GM19438 (cell line): ENCODE measurements around the gene CCDC57.
A peak's percentile ranks its signal among the peaks of the same experiment; 100 is the strongest.

ENCODE experiments used
- ATAC-seq: cut with Tn5 transposase; IDR thresholded peaks from one replicate; pipeline ENCODE4 v1.9.1; 2021; ENCODE audit warnings: low read depth; ENCODE audit not compliant: unreplicated experiment

CCDC57 gene

DNA sequence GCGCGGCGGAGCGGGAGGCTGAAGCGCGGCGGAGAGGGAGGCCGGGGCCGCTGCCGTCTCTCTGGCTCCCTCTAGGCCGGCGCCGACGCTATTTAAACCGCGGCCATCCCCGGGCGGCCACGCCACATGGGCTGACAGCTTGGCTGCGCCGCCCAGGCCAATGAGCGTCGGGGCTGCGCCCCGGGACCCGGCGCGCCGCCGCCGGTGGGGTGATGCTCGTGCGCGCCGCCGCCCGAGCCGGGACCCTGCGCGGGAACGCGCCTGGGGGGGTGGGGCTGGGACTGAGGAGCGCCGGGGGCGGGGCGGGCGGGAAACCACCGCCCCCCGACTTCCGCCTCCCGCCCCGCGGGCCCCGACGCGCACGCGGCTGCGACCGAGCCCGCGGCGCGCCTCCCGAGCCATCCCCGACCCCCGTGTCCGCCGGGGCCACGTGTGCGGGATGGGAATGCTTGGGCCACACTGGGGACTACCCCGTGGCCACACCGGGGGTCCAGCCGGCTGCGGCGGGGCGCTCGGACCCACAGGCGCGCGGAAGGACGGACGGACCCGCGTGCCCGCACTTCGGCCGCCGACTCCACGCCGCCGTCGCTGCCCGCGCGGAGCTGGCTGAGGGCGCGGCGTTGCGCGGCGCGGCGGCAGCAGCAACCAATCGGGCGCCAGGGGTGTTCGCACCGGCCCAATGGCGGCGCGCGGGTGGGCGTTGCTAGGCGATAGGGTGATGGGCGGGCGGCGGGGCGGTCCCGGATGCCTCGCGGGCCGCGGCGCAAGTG is 114.3 kb downstream of the CCDC57 start, which contains the start of gene FASN:
TSS of gene FASN (minus strand) at position 68 of the 770 bp plus-strand sequence. CDS start 1,791 bp downstream, outside the sequence.
- ATAC-seq: peak; percentile 58

DNA sequence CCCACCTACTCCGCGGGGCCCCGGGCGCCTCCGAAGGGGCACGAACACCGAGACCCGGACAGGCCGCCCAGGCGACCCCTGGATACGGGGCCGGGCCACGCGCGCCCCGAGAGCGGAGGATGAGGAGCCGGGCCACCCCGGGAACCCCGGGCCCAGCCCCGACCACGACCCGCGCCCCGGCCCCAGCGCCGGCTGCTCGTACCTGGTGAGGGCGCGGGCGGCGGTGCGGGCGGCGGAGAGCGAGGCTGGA is 114.8 kb downstream of the CCDC57 start:
- ATAC-seq: peak; percentile 10

DNA sequence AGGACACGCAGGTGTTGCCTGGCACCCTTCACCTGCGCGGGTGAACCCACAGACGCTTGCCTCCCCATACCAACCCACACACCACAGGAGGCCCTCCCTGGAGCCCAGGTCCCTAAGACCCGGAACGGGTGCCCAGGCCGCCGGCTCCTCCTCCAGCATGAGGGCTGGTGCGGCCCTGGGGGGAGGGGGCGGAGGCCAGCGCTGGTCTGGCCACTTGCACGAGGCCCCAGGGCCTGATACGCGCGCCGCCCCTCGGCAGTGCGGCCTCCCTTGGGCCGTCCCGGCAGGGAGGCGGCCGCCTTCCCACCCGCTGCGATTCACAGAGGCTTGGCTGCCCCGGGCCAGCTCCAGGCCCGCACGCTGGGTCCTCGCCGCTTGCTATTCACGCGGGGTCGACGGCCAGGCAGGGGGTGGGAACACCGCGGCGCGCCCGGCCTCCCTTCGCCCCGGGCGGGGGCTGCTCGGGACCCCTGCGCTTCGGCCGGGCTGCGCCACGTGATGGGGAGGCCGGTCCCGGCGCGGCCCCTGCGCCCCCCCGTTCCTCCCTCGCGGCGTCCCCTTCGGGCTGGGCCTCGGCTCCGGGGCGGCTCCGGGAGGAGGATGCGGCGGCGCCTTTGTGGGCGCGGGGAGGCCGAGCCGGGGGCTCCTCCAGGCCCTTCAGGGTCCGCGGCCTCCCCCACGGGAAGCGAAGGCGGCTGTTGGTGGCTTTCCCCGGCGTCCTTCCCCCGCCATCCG is 115.3 kb downstream of the CCDC57 start:
- ATAC-seq: no peak

DNA sequence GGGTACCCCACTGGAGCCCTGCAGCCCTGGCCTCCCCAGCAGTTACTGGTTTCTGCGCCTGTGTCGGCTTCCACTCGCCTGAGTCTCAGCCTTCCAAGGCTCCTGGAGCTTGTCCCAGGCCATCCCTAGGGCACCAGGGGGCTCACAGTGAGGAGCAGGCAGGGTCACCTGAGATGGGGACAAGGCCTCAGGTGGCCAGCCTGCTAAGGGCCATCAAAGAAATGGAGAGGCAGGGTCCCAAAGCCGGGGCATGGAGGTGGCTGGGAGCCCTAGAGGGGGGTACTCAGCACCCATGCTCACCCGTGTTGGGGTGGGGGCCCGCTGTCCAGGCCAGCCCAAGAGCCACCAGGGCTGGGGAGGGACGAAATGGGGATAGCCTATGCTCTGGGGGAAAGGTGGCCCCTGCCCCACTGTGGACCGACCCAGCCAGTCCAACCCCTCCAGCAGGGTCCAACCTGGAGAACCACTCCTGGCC is 115.9 kb downstream of the CCDC57 start:
- ATAC-seq: no peak

DNA sequence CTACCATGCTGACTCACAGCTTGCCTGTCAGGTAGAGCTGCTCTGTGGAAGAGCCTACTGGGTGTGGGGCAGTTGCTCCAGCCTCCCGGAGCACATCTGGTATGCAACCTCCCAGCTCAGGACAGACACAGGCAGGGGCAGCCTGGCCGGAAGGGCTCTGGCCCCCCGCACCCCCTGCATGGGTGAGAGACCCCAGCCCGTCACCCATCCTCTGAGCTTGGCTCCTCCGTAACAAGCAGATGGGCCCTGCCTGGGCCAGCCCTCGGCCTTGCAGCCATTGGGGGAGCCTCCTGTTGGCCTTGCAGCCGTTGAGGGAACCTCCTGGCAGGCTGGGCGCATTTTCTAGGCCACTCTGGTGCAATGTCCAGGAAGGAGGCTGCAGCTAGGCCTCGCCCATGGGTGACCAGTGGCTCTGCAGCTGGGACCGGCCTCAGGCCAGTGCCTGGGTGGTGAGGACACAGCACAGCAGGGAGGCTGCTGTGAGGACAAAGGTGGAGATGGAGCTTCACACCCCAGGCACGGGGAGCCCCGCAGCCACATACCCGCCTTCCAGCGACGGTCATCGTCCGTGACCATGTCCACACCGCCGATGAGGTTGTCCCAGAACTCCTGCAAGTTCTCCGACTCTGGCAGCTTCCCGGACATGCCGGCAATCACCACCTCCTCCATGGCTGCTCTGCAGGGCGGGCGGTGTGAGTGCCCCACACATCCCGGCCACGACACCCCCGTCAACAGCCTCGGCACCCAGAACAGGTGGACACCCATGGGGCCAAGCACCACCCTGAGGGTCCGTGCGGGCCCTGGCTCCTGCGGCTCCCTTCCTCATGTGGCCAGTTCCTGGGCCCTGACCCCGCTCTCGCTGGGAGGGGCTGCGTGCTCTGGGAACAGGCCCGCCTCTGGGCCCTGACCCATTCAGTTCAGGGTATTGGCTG is 116.6 kb downstream of the CCDC57 start:
- no peak for ATAC-seq

DNA sequence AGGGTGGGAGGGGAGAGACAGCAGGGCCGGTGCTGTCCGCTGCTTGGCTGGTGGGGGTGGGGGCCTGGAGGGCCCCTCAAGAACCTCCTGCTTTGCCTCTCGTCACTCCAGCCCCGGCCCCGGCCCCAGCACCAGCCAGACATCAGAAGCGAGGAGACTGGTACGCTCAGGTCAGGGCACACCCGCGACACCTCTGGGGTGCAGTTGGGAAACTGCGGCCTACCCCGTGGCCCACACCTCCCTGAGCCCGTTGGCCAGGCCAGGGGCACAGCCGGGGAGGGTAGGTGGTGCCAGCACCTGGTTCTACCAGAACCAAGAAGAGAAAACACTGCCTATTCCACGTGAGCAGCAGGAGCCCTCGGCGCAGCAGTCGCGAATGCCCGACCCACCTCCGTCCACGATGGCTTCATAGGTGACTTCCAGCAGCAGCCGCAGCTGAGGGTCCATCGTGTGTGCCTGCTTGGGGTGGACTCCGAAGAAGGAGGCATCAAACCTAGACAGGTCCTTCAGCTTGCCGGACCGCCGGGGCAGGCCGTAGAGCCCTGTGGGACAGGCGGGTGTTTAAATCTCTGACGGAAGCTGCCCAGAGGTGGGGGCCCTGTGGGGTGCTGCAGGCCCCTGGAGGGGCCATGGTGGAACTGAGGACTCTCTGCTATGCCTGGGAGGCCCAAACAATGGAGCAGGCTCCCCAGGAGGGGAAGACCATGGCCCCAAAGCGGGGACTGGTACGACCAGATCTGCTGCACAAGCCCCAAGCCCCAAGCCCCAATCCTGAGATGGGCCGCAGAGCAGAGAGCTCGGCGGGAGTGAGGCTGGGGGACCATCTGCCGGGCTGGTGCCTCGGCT is 117.5 kb downstream of the CCDC57 start:
- no peak for ATAC-seq

DNA sequence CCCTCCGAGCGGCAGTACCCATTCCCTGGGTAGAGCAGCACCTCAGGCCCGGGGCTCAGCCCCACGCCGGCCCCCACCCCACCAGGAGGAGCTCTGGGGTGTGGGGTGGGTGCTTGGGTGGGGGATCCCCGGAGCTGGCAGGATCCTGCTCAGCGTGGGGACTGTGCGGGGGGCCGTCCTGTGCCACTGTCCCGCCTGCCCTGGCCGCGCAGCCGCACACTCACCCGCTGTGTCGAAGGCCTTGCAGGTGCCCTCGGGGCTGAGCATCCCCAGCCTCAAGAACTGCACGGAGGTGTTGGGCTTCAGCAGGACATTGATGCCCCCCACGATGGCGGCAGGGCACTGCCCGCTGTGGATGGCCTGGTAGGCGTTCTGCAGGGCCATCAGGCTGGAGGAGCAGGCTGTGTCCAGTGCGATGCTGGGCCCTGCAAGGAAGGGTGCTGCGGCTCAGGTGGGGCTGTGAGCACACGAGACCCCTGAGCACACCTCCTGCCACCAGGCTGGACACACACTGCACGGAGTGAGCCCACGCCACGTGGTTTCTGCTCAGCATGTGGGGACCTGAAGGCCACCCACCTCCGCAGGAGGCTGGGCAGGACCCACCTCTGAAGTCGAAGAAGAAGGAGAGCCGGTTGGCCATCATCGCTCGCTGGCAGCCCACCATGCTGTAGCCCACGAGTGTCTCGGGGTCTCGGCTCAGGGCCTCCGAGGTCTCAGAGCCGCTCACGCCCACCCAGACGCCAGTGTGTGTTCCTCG is 119.5 kb downstream of the CCDC57 start:
- ATAC-seq: no peak

DNA sequence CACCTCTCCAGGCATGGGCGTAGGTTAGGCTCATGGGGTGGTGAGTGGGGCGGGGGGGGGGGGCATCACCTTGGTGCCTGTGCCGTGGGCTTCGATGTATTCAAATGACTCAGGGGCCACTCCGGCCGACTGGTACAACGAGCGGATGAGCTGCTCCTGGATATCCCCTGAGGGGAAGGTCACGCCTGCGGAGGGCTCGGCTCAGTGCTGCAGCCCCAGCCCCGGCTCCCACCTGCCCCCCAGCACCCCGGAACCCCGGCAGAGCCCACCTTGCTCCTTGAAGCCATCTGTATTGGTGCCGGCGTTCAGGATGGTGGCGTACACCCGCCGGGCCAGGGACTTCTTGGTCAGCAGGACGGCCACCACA is 120.0 kb downstream of the CCDC57 start:
- ATAC-seq: no peak

DNA sequence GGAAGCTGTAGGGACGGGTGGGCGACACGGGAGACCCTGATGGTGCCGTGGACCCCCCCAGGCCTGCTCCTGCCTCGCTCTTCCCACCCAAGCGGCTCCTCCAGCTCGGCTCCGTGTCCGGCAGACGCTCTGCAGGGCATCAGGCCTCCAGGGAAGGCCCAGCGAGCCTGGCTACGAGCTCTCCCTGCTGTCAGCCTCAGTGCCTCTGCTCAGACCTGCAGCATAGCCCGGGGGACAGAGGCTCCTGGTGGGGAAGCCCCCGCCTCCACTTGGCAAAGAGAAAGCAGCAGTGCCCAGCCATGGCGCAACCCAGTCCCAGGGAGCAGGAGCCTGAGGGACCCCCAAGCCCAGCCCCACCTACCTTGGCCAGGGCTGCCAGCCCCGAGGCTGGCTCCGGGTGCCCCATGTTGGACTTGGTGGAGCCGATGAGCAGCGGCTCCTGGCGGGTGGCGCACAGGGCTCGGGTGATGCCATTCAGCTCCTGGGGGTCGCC is 120.5 kb downstream of the CCDC57 start:
- ATAC-seq: no peak

DNA sequence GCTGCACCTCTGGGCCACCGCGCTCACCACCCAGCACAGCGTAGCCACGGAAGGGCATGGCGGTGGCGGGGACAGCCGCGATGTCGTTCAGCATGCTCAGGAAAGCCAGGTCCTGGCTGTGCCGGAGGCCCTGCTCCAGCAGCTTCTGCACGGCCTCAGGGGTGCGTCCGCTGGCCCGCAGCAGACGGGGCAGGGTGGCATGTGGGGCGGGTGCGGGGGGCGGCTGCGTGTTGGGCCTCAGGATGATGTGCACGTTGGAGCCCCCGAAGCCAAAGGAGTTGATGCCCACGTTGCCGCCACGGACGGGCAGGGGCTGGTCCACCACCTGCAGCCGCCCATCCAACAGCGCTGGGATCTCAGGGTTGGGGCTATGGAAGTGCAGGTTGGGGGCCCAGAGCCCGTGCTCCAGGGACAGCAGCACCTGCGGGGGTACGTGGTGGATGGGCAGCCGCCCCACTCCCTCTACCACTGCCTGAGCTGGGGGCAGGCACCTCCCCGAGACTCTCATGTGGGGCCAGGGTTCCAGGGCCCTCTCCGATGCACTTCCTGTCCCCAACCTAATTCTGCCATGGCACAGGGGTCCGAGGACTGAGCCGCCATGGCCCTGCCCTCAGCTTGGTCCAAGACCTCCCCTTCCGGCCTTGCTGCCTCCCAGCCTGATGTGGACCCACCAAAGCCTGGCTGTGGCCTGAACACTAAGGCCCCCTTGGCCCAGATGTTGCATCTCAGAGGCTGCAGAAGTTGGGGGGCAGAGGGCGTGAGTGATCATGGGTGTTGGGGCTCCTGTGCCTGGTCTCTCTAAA is 121.2 kb downstream of the CCDC57 start:
- ATAC-seq: no peak

DNA sequence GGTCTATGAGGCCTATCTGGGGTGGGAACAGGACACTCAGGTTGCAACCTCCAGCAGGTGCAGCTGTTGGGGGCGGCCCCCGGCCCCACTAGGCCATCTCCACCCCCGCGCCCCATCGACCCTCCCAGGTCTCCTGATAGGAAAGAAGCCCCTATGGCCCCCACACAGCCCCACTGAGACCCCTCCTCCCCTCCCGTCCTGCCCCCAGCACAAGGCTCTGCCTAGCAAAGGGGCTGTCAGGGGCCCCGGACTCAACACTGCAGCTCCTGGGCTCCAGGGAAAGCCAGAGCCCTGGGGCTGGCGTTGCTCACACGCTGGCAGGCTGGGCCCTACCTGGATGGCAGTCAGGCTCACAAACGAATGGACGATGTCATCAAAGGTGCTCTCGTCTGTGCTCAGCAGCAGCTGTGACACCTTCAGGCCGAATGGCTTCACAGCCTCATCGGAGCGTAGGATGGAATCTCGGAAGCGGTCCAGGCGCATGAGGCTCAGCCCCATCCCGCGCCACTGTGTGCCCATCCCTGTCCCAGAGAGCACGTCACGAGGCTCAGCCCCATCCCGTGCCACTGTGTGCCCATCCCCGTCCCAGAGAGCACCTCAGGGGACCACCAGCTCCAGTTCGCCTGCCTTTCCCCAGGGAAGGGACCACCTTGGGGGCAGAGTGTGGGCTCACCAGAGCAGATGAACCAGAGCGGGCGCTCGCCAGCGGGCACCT is 121.9 kb downstream of the CCDC57 start:
- ATAC-seq: no peak

DNA sequence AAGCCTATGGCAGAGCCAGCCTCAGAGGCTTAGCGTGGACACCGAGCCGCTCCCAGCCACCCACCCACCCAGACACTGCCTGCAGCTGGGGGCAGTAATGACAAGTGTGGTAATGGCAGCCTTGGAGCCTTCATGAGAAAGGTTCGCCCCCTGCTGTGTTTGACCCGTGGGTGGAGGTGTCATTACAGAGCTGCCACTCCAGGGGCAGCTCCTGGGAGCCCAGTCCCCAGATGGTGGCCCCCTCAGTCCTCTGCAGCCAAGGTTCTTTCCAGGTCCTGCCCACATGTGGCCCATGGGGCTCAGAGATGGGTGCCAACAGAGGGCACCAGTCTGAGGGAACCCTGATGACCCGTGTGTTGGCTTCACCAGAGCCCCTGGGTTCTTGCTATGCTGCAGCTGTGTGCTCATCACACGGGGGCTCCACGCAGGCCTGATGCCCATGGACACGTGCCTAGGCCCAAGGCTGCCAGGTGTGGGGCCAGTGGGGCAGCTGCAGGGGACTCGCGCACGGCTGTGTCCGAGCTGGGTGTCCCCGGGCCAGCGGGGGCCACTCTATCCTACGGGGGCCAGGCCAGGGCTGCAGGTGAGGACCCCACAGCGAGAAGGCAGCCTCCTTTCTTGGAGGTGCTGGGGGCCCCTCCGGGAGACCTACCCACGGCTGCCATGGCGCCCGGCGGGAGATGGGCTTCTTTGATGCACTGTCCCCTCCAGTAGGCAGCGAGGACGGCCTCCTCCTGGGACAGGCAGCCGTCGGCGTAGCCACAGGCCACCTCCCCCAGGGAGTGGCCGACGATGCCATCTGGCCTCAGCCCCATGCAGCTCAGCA is 122.7 kb downstream of the CCDC57 start:
- no peak for ATAC-seq

DNA sequence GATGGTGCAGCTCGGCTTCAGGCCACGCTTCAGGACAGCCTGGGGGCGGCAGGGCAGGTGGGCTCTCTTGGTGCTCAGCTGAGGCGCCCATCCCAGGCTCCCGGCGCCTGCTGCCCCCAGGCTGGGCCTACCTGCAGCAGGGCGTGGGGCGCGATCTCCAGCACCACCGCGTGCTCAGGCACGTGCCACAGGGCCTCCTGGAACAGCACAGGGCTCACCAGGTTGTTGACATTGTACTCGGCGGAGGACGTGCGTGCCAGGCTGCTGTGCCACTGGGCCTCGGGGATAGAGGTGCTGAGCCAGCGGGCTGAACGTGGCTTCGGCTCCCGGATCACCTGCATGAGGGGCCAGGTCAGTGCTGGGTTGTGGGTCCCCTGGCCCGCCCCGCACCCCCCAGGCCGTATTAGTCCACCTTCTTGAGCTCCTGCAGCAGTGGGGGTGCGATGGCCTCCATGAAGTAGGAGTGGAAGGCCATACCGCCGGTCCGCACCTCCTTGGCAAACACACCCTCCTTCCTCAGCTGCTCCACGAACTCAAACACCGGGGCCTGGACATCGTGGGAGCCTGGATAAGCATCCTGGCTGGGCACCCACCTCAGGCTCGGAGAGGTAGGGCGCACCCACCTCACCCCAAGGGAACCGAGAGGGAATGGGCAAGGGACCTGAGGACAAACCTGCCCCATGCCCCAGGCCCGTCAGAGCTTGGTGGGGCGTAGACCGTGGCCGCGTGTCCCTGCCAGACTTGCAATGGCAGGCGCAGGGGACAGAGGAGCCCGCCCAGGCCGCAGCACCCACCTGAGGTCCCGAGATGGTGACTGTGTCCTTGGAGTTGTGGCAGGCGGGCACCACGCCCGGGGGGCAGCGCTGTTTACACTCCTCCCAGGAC is 123.6 kb downstream of the CCDC57 start:
- ATAC-seq: no peak

DNA sequence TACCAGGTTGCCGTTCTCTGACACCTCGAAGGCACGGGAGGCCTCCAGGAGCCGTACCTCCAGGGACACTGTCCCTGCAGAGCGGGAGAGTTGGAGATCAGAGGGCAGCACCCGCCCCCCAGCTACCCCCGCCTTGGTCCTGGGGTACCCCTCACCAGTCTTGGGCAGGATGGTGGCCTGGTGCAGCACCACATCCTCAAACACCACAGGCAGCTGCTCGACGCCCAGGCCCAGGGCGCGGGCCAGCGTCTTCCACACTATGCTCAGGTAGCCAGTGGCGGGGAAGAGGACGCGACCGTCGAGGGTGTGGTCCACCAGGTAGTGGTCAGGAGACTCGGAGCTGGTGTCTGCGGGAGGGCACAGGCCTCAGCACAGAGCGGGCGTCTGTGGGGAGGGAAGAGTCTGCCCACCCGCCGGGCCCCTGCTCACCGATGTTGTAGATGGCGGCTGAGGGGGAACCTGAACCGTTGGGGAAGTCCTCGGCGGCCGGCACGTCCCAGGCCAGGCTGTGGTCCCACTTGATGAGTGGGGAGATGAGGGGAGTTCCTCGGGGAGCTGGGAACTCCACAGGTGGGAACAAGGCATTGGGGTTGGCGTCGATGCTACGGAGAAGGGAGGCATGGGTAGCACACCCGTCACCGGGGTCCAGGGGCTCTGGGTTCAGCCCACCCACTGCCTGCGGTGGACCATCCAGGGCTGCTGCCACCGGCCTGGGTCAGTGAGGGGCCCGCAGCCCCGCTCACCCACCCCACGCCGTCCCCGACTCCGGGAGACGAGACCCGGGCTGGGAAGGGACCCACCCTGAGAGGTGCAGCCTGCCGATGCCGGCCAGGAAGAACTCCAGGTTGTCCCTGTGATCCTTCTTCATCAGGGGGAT is 124.4 kb downstream of the CCDC57 start:
- ATAC-seq: no peak
